MCF 10A (cell line): ENCODE results near the gene MYB. TPM values are rescaled to one million over a fixed set of nuclear protein-coding genes. Genes with fewer than 3 reads are reported as not detected.
"Not testable (repeated sequence)": the region's sequence is repeated elsewhere in the genome, so short reads cannot be mapped to it uniquely, and the experiment has no call there.

ENCODE experiments used
- BruUV-seq: library from RNA; stranded (reverse); fragments of 400-500 nt; replicated peaks from 2 replicates; lab custom pipeline; 2021; lab: Mats Ljungman, UMichigan
- CTCF ChIA-PET: fragments of 300-600 bp; sonication (Branson Sonifier 250); formaldehyde crosslinking; extraction: SDS; loops from one replicate; lab custom pipeline; 2021; ENCODE audit warnings: antibody characterized with exemption, inconsistent platforms; lab: Yijun Ruan, JAX
- POLR2A ChIA-PET: fragments of 300-600, 350-650 bp; sonication (Branson Sonifier 250); formaldehyde crosslinking; extraction: SDS; loops from one replicate; lab custom pipeline; 2020; ENCODE audit warnings: antibody characterized with exemption, inconsistent platforms; lab: Yijun Ruan, JAX
- DNase-seq: peaks from one replicate; pipeline ENCODE4 v3.0.0-alpha.2; 2018; ENCODE audit not compliant: unreplicated experiment
- H3K27ac Mint-ChIP-seq: one replicate; pipeline ENCODE4 v1.8.0; 2022; ENCODE audit warnings: mild to moderate bottlenecking, low read depth, mixed read lengths; ENCODE audit not compliant: unreplicated experiment
- H3K27me3 Mint-ChIP-seq: one replicate; pipeline ENCODE4 v1.8.0; 2022; ENCODE audit warnings: mixed read lengths; ENCODE audit not compliant: insufficient read depth, unreplicated experiment
- H3K36me3 Mint-ChIP-seq: one replicate; pipeline ENCODE4 v1.8.0; 2022; ENCODE audit warnings: mild to moderate bottlenecking, moderate library complexity, mixed read lengths; ENCODE audit not compliant: insufficient read depth, unreplicated experiment
- H3K4me1 Mint-ChIP-seq: one replicate; pipeline ENCODE4 v1.8.0; 2022; ENCODE audit warnings: mixed read lengths; ENCODE audit not compliant: insufficient read depth, unreplicated experiment
- H3K4me3 Mint-ChIP-seq: one replicate; pipeline ENCODE4 v1.8.0; 2022; ENCODE audit warnings: mild to moderate bottlenecking, moderate library complexity, mixed read lengths; ENCODE audit not compliant: unreplicated experiment
- H3K9me3 Mint-ChIP-seq: one replicate; pipeline ENCODE4 v1.8.0; 2022; ENCODE audit warnings: mixed read lengths; ENCODE audit not compliant: unreplicated experiment
- CTCF ChIP-seq: fragments of 200-600 bp; IDR thresholded peaks from one replicate; pipeline ENCODE4 v1.8.0; 2022; ENCODE audit warnings: antibody characterized with exemption, mild to moderate bottlenecking; ENCODE audit not compliant: unreplicated experiment
- intact Hi-C: fragments of 100-400 bp; cut with micrococcal nuclease; formaldehyde crosslinking; loops from 2 replicates; pipeline ENCODE4 v1.14.1; 2022
- total RNA-seq: library from RNA; stranded (reverse); gene quantifications from 2 replicates; pipeline ENCODE4 v1.2.3, GENCODE V29; 2022

Gene MYB
- total RNA-seq, 1 experiment from 2014 or later, result not detected

- POLR2A ChIA-PET, result interaction anchor here (0.6 kb wide), 1 partner anchor 278 kb away, joined by 3 read pairs; no protein-coding TSS in a partner anchor
Observed at GRCh38 chr6:135148889-135149288, 32.2 kb upstream of the MYB start.

GRCh38 chr6:135149376-135149775 is 31.7 kb upstream of the MYB start:
- intact Hi-C loops, result no loop called here
- no peaks in the 10 kb centered on the region for H3K27me3 Mint-ChIP-seq
- no TSS peak for BruUV-seq
- no peak for DNase-seq
- no peak overlapping the region for H3K27ac Mint-ChIP-seq
- H3K4me3 Mint-ChIP-seq, result no peak overlapping the region
- no peaks in the 10 kb centered on the region for H3K9me3 Mint-ChIP-seq
- no peak for TF ChIP-seq CTCF
- peaks cover 6% of the 10 kb centered on the region for H3K4me1 Mint-ChIP-seq
- no peaks in the 10 kb centered on the region for H3K36me3 Mint-ChIP-seq
- ChIA-PET CTCF (interaction anchor here (0.7 to 1.5 kb wide), 2 partner anchors 18 to 275 kb away, joined by 3 to 7 read pairs; no protein-coding TSS in a partner anchor), POLR2A (no interaction called here)

More at GRCh38 chr6:135148889-135149288, 32.2 kb upstream of the MYB start:
- no peaks in the 10 kb centered on the region for H3K36me3 Mint-ChIP-seq
- CTCF ChIA-PET, result interaction anchor here (0.5 to 1.5 kb wide), 2 partner anchors 21 to 275 kb away, joined by 3 to 7 read pairs; no protein-coding TSS in a partner anchor
- no peak for DNase-seq
- intact Hi-C loops, result no loop called here
- H3K4me3 Mint-ChIP-seq, result no peak overlapping the region
- H3K4me1 Mint-ChIP-seq, result peaks cover 6% of the 10 kb centered on the region
- TF ChIP-seq CTCF, result no peak
- no peak overlapping the region for H3K27ac Mint-ChIP-seq
- BruUV-seq, result no TSS peak
- H3K9me3 Mint-ChIP-seq, result no peaks in the 10 kb centered on the region
- H3K27me3 Mint-ChIP-seq, result no peaks in the 10 kb centered on the region

GRCh38 chr6:135150481-135150880 is 30.6 kb upstream of the MYB start:
- H3K36me3 Mint-ChIP-seq, H3K9me3 Mint-ChIP-seq, CTCF ChIA-PET, intact Hi-C loops, H3K4me1 Mint-ChIP-seq, DNase-seq, H3K27me3 Mint-ChIP-seq, BruUV-seq, H3K27ac Mint-ChIP-seq, H3K4me3 Mint-ChIP-seq, POLR2A ChIA-PET: not testable (repeated sequence)

- BruUV-seq, H3K36me3 Mint-ChIP-seq, DNase-seq, H3K4me1 Mint-ChIP-seq, H3K27me3 Mint-ChIP-seq, intact Hi-C loops, H3K4me3 Mint-ChIP-seq, H3K9me3 Mint-ChIP-seq, H3K27ac Mint-ChIP-seq: not testable (repeated sequence)
- POLR2A ChIA-PET, result interaction anchor here (0.6 to 0.7 kb wide), 2 partner anchors 8 to 256 kb away, joined by 3 to 4 read pairs; no protein-coding TSS in a partner anchor
- CTCF ChIA-PET, result interaction anchor here (0.7 to 1.6 kb wide), 2 partner anchors 9 to 270 kb away, joined by 3 to 10 read pairs; no protein-coding TSS in a partner anchor
Observed at GRCh38 chr6:135154125-135154524, 27.0 kb upstream of the MYB start.

- ChIA-PET CTCF (interaction anchor here (0.8 to 4.0 kb wide), 2 partner anchors 14 to 17 kb away, joined by 3 to 23 read pairs; no protein-coding TSS in a partner anchor), POLR2A (no interaction called here)
- BruUV-seq, result no TSS peak
- Mint-ChIP-seq H3K36me3 (no peaks in the 10 kb centered on the region), H3K27ac (no peak overlapping the region), H3K4me3 (no peak overlapping the region), H3K9me3 (peaks cover 8% of the 10 kb centered on the region), H3K4me1 (no peaks in the 10 kb centered on the region), H3K27me3 (no peaks in the 10 kb centered on the region)
- TF ChIP-seq CTCF, result no peak
- intact Hi-C loops, result no loop called here
- DNase-seq, result no peak
Observed at GRCh38 chr6:135158397-135158796, 22.7 kb upstream of the MYB start.
